ENCODE results near the gene SMC6.

- TF ChIP-seq CTCF (IDR thresholded peaks at IDR 0.05): no peak
- no peak for TF ChIP-seq POLR2AphosphoS5 (IDR thresholded peaks at IDR 0.05)
- TF ChIP-seq EP300 (IDR thresholded peaks at IDR 0.05): no peak
- TF ChIP-seq POLR2A (IDR thresholded peaks at IDR 0.05): no peak
Observed at GRCh38 chr2:17662723-17663122, 90.9 kb downstream of the SMC6 start.
